HG02763 (cell line): ENCODE measurements around the gene LMBR1.

Experiments used
- ATAC-seq: cut with Tn5 transposase; IDR thresholded peaks from one replicate; pipeline ENCODE4 v1.9.1; 2021; ENCODE audit warnings: mild to moderate bottlenecking, moderate library complexity; ENCODE audit not compliant: unreplicated experiment

Gene LMBR1

GRCh38 chr7:156764016-156764669 lies 128.8 kb downstream of the LMBR1 start:
- ATAC-seq, result no peak

GRCh38 chr7:156759579-156760202 lies 133.3 kb downstream of the LMBR1 start:
- ATAC-seq, result no peak

- no peak for ATAC-seq
These were observed 133.8 kb downstream of the LMBR1 start for GRCh38 chr7:156759143-156759542.

GRCh38 chr7:156754201-156754600 lies 138.8 kb downstream of the LMBR1 start:
- ATAC-seq, result no peak

- no peak for ATAC-seq
These were observed 139.4 kb downstream of the LMBR1 start for GRCh38 chr7:156753630-156754029.

GRCh38 chr7:156753229-156753560 lies 139.8 kb downstream of the LMBR1 start:
- ATAC-seq, result no peak

- ATAC-seq, result no peak
These were observed 140.4 kb downstream of the LMBR1 start for GRCh38 chr7:156752367-156753228.

- peak; percentile 61 for ATAC-seq
These were observed 141.7 kb downstream of the LMBR1 start for GRCh38 chr7:156751319-156751718.

- ATAC-seq, result no peak
These were observed 145.3 kb downstream of the LMBR1 start for GRCh38 chr7:156747718-156748117.

GRCh38 chr7:156746891-156747290 lies 146.1 kb downstream of the LMBR1 start:
- no peak for ATAC-seq

- ATAC-seq, result no peak
These were observed 153.4 kb downstream of the LMBR1 start for GRCh38 chr7:156739596-156739995.

- ATAC-seq, result no peak
These were observed 157.1 kb downstream of the LMBR1 start for GRCh38 chr7:156735851-156736250.

GRCh38 chr7:156733638-156734037 lies 159.3 kb downstream of the LMBR1 start:
- ATAC-seq, result no peak

GRCh38 chr7:156732091-156732625 lies 160.8 kb downstream of the LMBR1 start:
- no peak for ATAC-seq

- no peak for ATAC-seq
These were observed 161.3 kb downstream of the LMBR1 start for GRCh38 chr7:156731651-156732050.

- ATAC-seq, result no peak
These were observed 167.0 kb downstream of the LMBR1 start for GRCh38 chr7:156725936-156726335.

- ATAC-seq, result no peak
These were observed 167.9 kb downstream of the LMBR1 start for GRCh38 chr7:156725073-156725472.

- no peak for ATAC-seq
These were observed 170.7 kb downstream of the LMBR1 start for GRCh38 chr7:156722043-156722826.

GRCh38 chr7:156703773-156704482 lies 189.1 kb downstream of the LMBR1 start:
- no peak for ATAC-seq

- ATAC-seq, result no peak
These were observed 189.8 kb downstream of the LMBR1 start for GRCh38 chr7:156703209-156703608.
